ENCODE data around the gene SRPK1. TPM values are rescaled to one million over a fixed set of nuclear protein-coding genes. Genes with fewer than 3 reads are reported as not detected.

The SRPK1 gene
- total RNA-seq, 1 experiment from 2014 or later = 89.4 TPM

- ChIA-PET POLR2A (no interaction called here), RAD21 (ENCODE audit: low non-redundant PET in 1 of 2, low total read pairs in 2 of 2, uncharacterized antibody in 2 of 2, unreplicated experiment in 2 of 2) (no interaction called here), CTCF (no interaction called here)
- H3K4me3 ChIP-seq (replicated peaks in 1 of 2; ENCODE audit: low read depth in 1 of 2, low read length in 2 of 2) = no peak overlapping the region
- no peaks in the 10 kb centered on the region for H3K9me2 ChIP-seq (ENCODE audit: insufficient read depth)
- H3K4me1 ChIP-seq (ENCODE audit: control insufficient read depth in 1 of 2, insufficient read depth in 2 of 2, low read length in 2 of 2) = no peaks in the 10 kb centered on the region
- TF ChIP-seq REST (IDR thresholded peaks at IDR 0.05; ENCODE audit: low read depth) = no peak
- TF ChIP-seq YY1 (IDR thresholded peaks at IDR 0.05; ENCODE audit: extremely low read depth, insufficient replicate concordance, low read depth, low read length) = no peak
- TF ChIP-seq ELF1 (IDR thresholded peaks at IDR 0.05; ENCODE audit: borderline replicate concordance, low read depth) = no peak
- TF ChIP-seq POLR2AphosphoS5 (IDR thresholded peaks at IDR 0.05; ENCODE audit: low read depth, low read length) = no peak
- TF ChIP-seq ZBTB33 (IDR thresholded peaks at IDR 0.05; ENCODE audit: extremely low read depth, insufficient replicate concordance, low read length) = no peak
- TF ChIP-seq CBX3 (IDR thresholded peaks at IDR 0.05; ENCODE audit: low read depth) = no peak
- TF ChIP-seq CEBPB (IDR thresholded peaks at IDR 0.05; ENCODE audit: low read depth) = no peak
- no peak for TF ChIP-seq SP1 (IDR thresholded peaks at IDR 0.05; ENCODE audit: low read depth)
- TF ChIP-seq ZFX (IDR thresholded peaks at IDR 0.05) = no peak
- TF ChIP-seq EZH2 (IDR thresholded peaks at IDR 0.05) = no peak
- no peak for TF ChIP-seq RAD21 (IDR thresholded peaks at IDR 0.05; ENCODE audit: low read depth)
- TF ChIP-seq SIN3A (IDR thresholded peaks at IDR 0.05; ENCODE audit: low read depth) = no peak
- TF ChIP-seq ZNF274 (IDR thresholded peaks at IDR 0.05; ENCODE audit: low read depth, low read length) = no peak
- no peak for TF ChIP-seq TCF7L2 (IDR thresholded peaks at IDR 0.05; ENCODE audit: borderline replicate concordance, extremely low read depth, insufficient read depth, insufficient read length)
- TF ChIP-seq CTCF (IDR thresholded peaks at IDR 0.05 in 2 of 3, conservative IDR thresholded peaks at IDR 0.05 in 1 of 3; ENCODE audit: borderline replicate concordance in 1 of 3, insufficient read depth in 1 of 3, low read depth in 2 of 3, low read length in 2 of 3) = no peak
- TF ChIP-seq POLR2A (IDR thresholded peaks at IDR 0.05; ENCODE audit: borderline replicate concordance, extremely low read depth, insufficient read depth, insufficient read length) = no peak
- TF ChIP-seq EZH2phosphoT487 (IDR thresholded peaks at IDR 0.05; ENCODE audit: borderline replicate concordance) = no peak
- TF ChIP-seq MAX (IDR thresholded peaks at IDR 0.05) = no peak
- TF ChIP-seq JUND (IDR thresholded peaks at IDR 0.05) = no peak
- BruUV-seq (replicated peaks) = no TSS peak
- no peak overlapping the region for H3K27ac ChIP-seq (ENCODE audit: low read depth, low read length)
- H3K27me3 ChIP-seq (ENCODE audit: insufficient read depth, low read length) = no peaks in the 10 kb centered on the region
- H4K20me1 ChIP-seq (ENCODE audit: insufficient read depth) = no peaks in the 10 kb centered on the region
- no peaks in the 10 kb centered on the region for H3K36me3 ChIP-seq (ENCODE audit: control insufficient read depth in 1 of 2, insufficient read depth in 2 of 2, low read length in 2 of 2)
- no peak for DNase-seq (ENCODE audit: low read depth, low spot score)
- H3K9me3 ChIP-seq (ENCODE audit: control insufficient read depth in 1 of 2, insufficient read depth in 1 of 2, low read depth in 1 of 2, low read length in 2 of 2) = no peaks in the 10 kb centered on the region
- ATAC-seq = no peak
- intact Hi-C loops (cut with micrococcal nuclease) = no loop called here
- H3K4me2 ChIP-seq (ENCODE audit: low read length) = no peak overlapping the region
- H3K9ac ChIP-seq (ENCODE audit: low read length) = no peak overlapping the region
- H3K79me2 ChIP-seq (ENCODE audit: insufficient read depth, low read length) = no peaks in the 10 kb centered on the region
- H2AFZ ChIP-seq (ENCODE audit: low read depth, low read length, poor library complexity, severe bottlenecking) = no peak overlapping the region
Observed at GRCh38 chr6:35798706-35799105, 122.2 kb downstream of the SRPK1 start.

All from HCT116 (cell line).